GM12878 (cell line): ENCODE results near the gene OR4B1. TPM values are rescaled to one million over a fixed set of nuclear protein-coding genes. Genes with fewer than 3 reads are reported as not detected.

Experiments
- ETV6 ChIP-seq, 2 experiments: fragments of 450-650 bp in 1 of 2; IDR thresholded peaks in 1 of 2; conservative IDR thresholded peaks in 1 of 2; 2 replicates each; pipeline ENCODE4 v1.6.1; 2014; ENCODE audit warnings: antibody characterized with exemption in 1 of 2, borderline replicate concordance in 1 of 2, low read depth in 1 of 2, mild to moderate bottlenecking in 1 of 2, moderate library complexity in 1 of 2
- NBN ChIP-seq: fragments of 450-650 bp; IDR thresholded peaks from 2 replicates; pipeline ENCODE4 v1.6.1; 2016
- SPI1 ChIP-seq: IDR thresholded peaks from 2 replicates; pipeline ENCODE4 v1.6.1; 2011; ENCODE audit warnings: low read depth, mild to moderate bottlenecking, low read length, moderate library complexity, borderline replicate concordance; ENCODE audit not compliant: insufficient read depth
- ZBED1 ChIP-seq: IDR thresholded peaks from 2 replicates; pipeline ENCODE4 v1.6.1; 2016; ENCODE audit warnings: borderline replicate concordance
- ZNF274 ChIP-seq: IDR thresholded peaks from one replicate; pipeline ENCODE4 v1.8.0; 2011; ENCODE audit not compliant: insufficient read length, insufficient read depth
- polyA plus RNA-seq, 11 experiments: library from polyadenylated mRNA; depleted of rRNA in 4 of 11; unstranded in 6 of 11; stranded (reverse) in 5 of 11; fragments of >200 nt; fragmentation: Nextera tagmentation in 4 of 11; fragmentation: Illumina TruSeq in 1 of 11; extraction: Ambion mirVana in 4 of 11; extraction: Trizol in 1 of 11; gene quantifications; 1 replicate in 1 of 11; 2 replicates in 10 of 11; pipeline versions ENCODE4 v1.2.1 to v1.2.3, GENCODE V29; 2011 to 2016; ENCODE audit warnings: inconsistent platforms in 2 of 11, missing spikeins in 2 of 11, low read depth in 1 of 11
- total RNA-seq, 4 experiments: library from RNA; depleted of rRNA in 3 of 4; stranded (reverse); fragments of >200 nt in 3 of 4; fragmentation: Illumina TruSeq in 1 of 4; extraction: Trizol in 1 of 4; gene quantifications; 2 replicates each; pipeline versions ENCODE4 v1.2.1 to v1.2.3, GENCODE V29; 2013 to 2021
- TF ChIP-seq, protein P1 (sequence below): fragments of 450-650 bp; formaldehyde crosslinking; IDR thresholded peaks from 2 replicates; pipeline ENCODE4 v1.4.0; 2020; ENCODE audit warnings: mild to moderate bottlenecking, moderate library complexity
- TF ChIP-seq, protein P2 (sequence below): fragments of 150-350 bp; IDR thresholded peaks from 2 replicates; pipeline ENCODE4 v1.6.1; 2016; ENCODE audit warnings: low read depth, low read length
- TF ChIP-seq, protein P3 (sequence below): fragments of 450-650 bp; IDR thresholded peaks from 2 replicates; pipeline ENCODE4 v1.6.1; 2017; ENCODE audit warnings: antibody characterized with exemption, mild to moderate bottlenecking, moderate library complexity

The OR4B1 gene
- total and polyA plus RNA-seq, 10 of the 15 experiments (the other 5 are each of a cell fraction or from before 2014, with no cell fraction given) = not detected

- TF ChIP-seq, protein P1, sequence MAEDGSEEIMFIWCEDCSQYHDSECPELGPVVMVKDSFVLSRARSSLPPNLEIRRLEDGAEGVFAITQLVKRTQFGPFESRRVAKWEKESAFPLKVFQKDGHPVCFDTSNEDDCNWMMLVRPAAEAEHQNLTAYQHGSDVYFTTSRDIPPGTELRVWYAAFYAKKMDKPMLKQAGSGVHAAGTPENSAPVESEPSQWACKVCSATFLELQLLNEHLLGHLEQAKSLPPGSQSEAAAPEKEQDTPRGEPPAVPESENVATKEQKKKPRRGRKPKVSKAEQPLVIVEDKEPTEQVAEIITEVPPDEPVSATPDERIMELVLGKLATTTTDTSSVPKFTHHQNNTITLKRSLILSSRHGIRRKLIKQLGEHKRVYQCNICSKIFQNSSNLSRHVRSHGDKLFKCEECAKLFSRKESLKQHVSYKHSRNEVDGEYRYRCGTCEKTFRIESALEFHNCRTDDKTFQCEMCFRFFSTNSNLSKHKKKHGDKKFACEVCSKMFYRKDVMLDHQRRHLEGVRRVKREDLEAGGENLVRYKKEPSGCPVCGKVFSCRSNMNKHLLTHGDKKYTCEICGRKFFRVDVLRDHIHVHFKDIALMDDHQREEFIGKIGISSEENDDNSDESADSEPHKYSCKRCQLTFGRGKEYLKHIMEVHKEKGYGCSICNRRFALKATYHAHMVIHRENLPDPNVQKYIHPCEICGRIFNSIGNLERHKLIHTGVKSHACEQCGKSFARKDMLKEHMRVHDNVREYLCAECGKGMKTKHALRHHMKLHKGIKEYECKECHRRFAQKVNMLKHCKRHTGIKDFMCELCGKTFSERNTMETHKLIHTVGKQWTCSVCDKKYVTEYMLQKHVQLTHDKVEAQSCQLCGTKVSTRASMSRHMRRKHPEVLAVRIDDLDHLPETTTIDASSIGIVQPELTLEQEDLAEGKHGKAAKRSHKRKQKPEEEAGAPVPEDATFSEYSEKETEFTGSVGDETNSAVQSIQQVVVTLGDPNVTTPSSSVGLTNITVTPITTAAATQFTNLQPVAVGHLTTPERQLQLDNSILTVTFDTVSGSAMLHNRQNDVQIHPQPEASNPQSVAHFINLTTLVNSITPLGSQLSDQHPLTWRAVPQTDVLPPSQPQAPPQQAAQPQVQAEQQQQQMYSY (CRISPR knock-in tag) = no peak
- TF ChIP-seq NBN = no peak
- no peak for TF ChIP-seq ZBED1
- TF ChIP-seq, protein P2, sequence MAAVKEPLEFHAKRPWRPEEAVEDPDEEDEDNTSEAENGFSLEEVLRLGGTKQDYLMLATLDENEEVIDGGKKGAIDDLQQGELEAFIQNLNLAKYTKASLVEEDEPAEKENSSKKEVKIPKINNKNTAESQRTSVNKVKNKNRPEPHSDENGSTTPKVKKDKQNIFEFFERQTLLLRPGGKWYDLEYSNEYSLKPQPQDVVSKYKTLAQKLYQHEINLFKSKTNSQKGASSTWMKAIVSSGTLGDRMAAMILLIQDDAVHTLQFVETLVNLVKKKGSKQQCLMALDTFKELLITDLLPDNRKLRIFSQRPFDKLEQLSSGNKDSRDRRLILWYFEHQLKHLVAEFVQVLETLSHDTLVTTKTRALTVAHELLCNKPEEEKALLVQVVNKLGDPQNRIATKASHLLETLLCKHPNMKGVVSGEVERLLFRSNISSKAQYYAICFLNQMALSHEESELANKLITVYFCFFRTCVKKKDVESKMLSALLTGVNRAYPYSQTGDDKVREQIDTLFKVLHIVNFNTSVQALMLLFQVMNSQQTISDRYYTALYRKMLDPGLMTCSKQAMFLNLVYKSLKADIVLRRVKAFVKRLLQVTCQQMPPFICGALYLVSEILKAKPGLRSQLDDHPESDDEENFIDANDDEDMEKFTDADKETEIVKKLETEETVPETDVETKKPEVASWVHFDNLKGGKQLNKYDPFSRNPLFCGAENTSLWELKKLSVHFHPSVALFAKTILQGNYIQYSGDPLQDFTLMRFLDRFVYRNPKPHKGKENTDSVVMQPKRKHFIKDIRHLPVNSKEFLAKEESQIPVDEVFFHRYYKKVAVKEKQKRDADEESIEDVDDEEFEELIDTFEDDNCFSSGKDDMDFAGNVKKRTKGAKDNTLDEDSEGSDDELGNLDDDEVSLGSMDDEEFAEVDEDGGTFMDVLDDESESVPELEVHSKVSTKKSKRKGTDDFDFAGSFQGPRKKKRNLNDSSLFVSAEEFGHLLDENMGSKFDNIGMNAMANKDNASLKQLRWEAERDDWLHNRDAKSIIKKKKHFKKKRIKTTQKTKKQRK = no peak
- TF ChIP-seq ETV6 (conservative IDR thresholded peaks at IDR 0.05 in 1 of 2, IDR thresholded peaks at IDR 0.05 in 1 of 2; ENCODE audit: borderline replicate concordance in 1 of 2, low read depth in 1 of 2) = no peak
- no peak for TF ChIP-seq ZNF274
- TF ChIP-seq, protein P3, sequence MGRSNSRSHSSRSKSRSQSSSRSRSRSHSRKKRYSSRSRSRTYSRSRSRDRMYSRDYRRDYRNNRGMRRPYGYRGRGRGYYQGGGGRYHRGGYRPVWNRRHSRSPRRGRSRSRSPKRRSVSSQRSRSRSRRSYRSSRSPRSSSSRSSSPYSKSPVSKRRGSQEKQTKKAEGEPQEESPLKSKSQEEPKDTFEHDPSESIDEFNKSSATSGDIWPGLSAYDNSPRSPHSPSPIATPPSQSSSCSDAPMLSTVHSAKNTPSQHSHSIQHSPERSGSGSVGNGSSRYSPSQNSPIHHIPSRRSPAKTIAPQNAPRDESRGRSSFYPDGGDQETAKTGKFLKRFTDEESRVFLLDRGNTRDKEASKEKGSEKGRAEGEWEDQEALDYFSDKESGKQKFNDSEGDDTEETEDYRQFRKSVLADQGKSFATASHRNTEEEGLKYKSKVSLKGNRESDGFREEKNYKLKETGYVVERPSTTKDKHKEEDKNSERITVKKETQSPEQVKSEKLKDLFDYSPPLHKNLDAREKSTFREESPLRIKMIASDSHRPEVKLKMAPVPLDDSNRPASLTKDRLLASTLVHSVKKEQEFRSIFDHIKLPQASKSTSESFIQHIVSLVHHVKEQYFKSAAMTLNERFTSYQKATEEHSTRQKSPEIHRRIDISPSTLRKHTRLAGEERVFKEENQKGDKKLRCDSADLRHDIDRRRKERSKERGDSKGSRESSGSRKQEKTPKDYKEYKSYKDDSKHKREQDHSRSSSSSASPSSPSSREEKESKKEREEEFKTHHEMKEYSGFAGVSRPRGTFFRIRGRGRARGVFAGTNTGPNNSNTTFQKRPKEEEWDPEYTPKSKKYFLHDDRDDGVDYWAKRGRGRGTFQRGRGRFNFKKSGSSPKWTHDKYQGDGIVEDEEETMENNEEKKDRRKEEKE = no peak
- TF ChIP-seq SPI1 = no peak
Observed at GRCh38 chr11:48244804-48245203, 28.2 kb downstream of the OR4B1 start, which contains the start of gene OR4X2 (continued).
